ENCODE measurements around the gene IL6R. TPM values are rescaled to one million over a fixed set of nuclear protein-coding genes. Genes with fewer than 3 reads are reported as not detected.
A peak's percentile ranks its signal among the peaks of the same experiment; 100 is the strongest.

The IL6R gene
- total RNA-seq, 2 experiments from 2014 or later, result 9.1 to 9.3 TPM

DNA sequence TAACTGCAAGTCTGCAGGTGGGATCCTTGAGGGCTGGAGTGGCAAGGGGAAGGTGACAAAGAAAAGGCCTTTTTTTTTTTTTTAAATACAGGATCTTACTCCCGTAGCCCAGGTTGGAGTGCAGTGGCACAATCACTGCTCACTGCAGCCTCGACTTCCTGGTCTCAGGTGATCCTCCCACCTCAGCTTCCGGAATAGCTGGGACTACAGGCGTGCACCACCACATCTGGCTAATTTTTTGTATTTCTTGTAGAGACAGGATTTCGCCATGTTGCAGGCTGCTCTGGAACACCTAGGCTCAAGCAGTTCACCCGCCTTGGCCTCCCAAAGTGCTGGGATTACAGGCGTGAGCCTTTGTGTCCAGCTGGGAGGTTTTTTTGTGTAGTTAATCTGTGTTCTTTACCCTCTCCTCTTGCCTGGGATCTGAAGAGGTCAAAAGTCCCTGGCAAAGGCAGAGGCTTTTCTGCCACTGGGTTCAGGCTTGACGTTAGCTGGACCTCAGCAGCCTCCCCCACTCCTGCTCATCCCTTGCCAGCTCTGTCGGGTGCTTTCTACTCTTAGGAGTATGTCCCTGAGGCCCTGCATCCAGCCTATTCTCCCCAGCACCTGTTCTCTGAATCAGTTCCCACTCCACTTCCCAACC is 5.2 kb downstream of the IL6R start:
- peaks cover 2% of the 10 kb centered on the region for H3K27me3 Mint-ChIP-seq
- no peaks in the 10 kb centered on the region for H3K9me3 Mint-ChIP-seq
- POLR2A ChIA-PET, result interaction anchor here (0.6 kb wide), 1 partner anchor 41 kb away, joined by 4 read pairs; no protein-coding TSS in a partner anchor
- H3K27ac Mint-ChIP-seq, result peak overlapping the region; percentile 64
- CTCF ChIA-PET, result interaction anchor here (0.8 to 2.6 kb wide), 4 partner anchors 9 to 61 kb away, joined by 4 to 6 read pairs (median 4); no protein-coding TSS in a partner anchor
- H3K4me1 Mint-ChIP-seq, result peaks cover 59% of the 10 kb centered on the region
- peak; percentile 20 for DNase-seq
- H3K4me3 Mint-ChIP-seq, result no peak overlapping the region
- H3K36me3 Mint-ChIP-seq (ENCODE audit: low read depth), result peaks cover 1% of the 10 kb centered on the region

DNA sequence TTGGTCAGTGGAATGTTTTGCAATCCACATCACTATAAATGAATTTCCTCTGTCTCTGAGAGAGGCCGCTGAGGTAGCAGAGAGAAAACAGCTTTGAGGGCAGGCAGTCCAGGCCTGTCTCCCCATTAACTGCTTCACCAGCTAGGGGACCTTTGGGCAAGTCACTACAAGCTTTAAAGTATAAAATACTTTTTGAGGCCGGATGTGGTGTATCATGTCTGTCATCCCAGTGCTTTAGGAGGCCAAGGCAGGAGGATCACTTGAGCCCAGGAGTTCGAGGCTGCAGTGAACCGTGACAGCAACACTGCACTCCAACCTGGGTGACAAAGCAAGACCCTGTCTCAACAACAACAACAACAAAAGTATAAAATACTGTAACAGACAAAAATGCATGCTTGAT is 6.4 kb downstream of the IL6R start:
- DNase-seq, result no peak
- ChIA-PET CTCF (interaction anchor here (0.7 to 2.6 kb wide), 3 partner anchors 9 to 89 kb away, joined by 3 to 6 read pairs (median 5); no protein-coding TSS in a partner anchor), POLR2A (no interaction called here)
- Mint-ChIP-seq H3K4me1 (peaks cover 53% of the 10 kb centered on the region), H3K9me3 (no peaks in the 10 kb centered on the region), H3K27ac (no peak overlapping the region), H3K4me3 (no peak overlapping the region), H3K36me3 (ENCODE audit: low read depth) (peaks cover 1% of the 10 kb centered on the region), H3K27me3 (no peaks in the 10 kb centered on the region)

DNA sequence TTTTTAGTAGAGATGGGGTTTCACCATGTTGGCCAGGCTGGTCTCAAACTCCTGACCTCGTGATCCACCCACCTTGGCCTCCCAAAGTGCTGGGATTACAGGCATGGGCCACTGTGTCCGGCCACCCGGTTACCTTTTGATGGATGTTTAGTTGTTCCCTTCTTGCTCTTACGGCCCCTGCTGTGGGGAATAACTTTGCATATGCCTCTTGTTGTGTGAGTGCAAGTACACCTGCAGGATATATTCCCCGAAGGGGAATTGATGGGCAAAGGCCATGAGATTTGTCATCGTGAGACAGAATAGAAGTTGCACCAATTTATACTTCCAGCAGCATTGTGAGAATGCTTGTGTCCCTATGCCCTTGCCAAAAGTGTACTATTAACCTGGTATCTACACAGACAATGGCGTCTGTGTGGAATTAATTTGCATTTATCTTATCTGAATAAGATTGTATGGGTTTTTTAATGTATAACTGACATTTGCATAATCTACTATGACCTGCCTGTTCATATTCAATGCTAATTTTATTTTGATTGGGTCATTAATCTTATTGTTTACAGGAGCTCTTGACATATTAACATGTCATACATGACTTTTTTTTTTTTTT is 8.1 kb downstream of the IL6R start:
- ChIA-PET POLR2A (no interaction called here), CTCF (interaction anchor here (0.6 kb wide), 1 partner anchor 28 kb away, joined by 3 read pairs; no protein-coding TSS in a partner anchor)
- Mint-ChIP-seq H3K4me1 (peaks cover 39% of the 10 kb centered on the region), H3K9me3 (no peaks in the 10 kb centered on the region), H3K27ac (no peak overlapping the region), H3K36me3 (ENCODE audit: low read depth) (peaks cover 1% of the 10 kb centered on the region), H3K4me3 (no peak overlapping the region), H3K27me3 (no peaks in the 10 kb centered on the region)
- no peak for DNase-seq

DNA sequence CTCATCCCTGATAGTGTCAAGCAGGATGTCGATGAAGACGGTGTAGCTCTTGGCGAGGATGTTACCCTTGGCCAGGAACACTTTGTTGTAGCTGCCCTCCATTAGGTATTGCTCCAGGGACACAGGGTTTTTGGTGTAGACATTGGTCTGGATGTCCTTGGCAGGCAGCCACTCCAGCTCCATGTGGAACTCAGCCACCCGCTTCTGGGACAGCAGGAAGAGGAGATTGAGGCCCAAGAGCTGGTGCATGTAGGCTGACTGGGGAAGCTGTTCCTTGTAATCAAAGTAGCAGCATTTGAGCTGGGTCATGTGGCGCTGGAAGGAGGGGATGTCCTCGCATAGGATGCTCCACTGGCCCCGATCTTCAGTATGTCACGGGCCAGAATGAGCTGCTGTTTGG is 9.5 kb downstream of the IL6R start:
- no peak for DNase-seq
- POLR2A ChIA-PET, result no interaction called here
- H3K27me3 Mint-ChIP-seq, result no peaks in the 10 kb centered on the region

DNA sequence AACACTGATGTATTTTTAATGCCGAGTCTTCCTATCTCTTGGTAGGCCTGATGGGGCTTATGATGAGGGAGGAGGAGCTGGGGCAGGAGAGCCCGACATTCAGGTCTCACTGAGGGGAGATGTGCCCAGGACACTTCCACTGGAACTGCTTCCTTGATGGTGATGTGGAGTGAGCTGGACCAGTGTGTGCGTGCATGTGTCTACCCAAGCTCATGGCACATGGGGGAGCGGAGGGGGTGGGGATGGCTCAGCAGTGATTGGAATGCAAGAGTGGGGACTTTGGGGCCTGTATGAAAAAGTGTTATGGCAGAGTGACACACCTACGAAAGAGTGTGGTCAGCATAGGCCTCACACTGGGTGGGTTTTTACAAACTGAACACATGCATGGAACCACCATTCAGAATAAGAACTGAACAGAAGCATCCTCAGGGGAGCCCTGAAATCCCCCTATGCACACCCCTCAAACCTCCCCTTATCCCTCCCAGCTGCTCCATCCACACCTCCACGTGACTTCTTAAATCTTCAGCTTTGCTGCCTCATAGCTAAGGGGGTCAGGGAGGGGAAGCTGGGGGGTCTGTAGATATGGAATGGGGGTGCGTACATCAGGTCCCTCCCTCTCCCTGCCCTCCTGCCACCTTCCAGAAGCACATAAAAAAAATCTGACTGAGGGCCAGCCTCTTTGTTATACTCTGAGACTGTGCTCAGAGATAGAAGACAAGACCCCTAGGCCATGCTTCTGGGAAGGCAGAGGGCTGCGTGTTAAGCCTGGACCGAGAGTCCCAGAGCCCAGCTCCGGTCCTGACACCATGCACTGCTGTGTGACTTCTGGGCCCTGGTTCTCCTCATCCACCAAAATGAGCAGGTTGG is 11.6 kb downstream of the IL6R start:
- no peaks in the 10 kb centered on the region for H3K36me3 Mint-ChIP-seq (ENCODE audit: low read depth)
- no peaks in the 10 kb centered on the region for H3K9me3 Mint-ChIP-seq
- ChIA-PET CTCF (interaction anchor here (0.6 to 1.2 kb wide), 3 partner anchors 10 to 39 kb away, joined by 3 to 4 read pairs (median 3); no protein-coding TSS in a partner anchor), POLR2A (interaction anchor here (0.6 kb wide), 1 partner anchor 38 kb away, joined by 3 read pairs; no protein-coding TSS in a partner anchor)
- H3K27me3 Mint-ChIP-seq, result no peaks in the 10 kb centered on the region
- no peak overlapping the region for H3K4me3 Mint-ChIP-seq
- no peak overlapping the region for H3K27ac Mint-ChIP-seq
- peaks cover 39% of the 10 kb centered on the region for H3K4me1 Mint-ChIP-seq
- no peak for DNase-seq

More for the DNA sequence above, 9.5 kb downstream of the IL6R start:
- peaks cover 41% of the 10 kb centered on the region for H3K4me1 Mint-ChIP-seq
- H3K36me3 Mint-ChIP-seq (ENCODE audit: low read depth), result peaks cover 1% of the 10 kb centered on the region
- CTCF ChIA-PET, result interaction anchor here (0.6 to 1.9 kb wide), 5 partner anchors 9 to 205 kb away, joined by 3 to 6 read pairs (median 3); partner anchors contain the start of gene IL6R
- H3K9me3 Mint-ChIP-seq, result no peaks in the 10 kb centered on the region
- H3K27ac Mint-ChIP-seq, result no peak overlapping the region
- H3K4me3 Mint-ChIP-seq, result no peak overlapping the region

DNA sequence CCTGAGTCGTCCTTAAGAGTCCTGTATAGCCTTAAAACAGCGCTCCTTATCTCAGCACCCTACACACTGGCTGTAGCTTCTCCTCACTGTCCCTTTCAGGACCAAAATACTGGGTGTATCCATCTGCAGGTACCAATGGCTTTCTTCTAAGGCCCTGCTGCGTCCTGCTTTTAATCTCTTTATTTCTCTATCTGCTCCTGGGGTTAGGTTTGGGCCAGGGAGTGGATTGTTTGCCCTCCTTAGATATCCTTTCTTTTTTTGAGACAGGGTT is 12.1 kb downstream of the IL6R start:
- Mint-ChIP-seq H3K4me1 (peaks cover 41% of the 10 kb centered on the region), H3K36me3 (ENCODE audit: low read depth) (no peaks in the 10 kb centered on the region)

DNA sequence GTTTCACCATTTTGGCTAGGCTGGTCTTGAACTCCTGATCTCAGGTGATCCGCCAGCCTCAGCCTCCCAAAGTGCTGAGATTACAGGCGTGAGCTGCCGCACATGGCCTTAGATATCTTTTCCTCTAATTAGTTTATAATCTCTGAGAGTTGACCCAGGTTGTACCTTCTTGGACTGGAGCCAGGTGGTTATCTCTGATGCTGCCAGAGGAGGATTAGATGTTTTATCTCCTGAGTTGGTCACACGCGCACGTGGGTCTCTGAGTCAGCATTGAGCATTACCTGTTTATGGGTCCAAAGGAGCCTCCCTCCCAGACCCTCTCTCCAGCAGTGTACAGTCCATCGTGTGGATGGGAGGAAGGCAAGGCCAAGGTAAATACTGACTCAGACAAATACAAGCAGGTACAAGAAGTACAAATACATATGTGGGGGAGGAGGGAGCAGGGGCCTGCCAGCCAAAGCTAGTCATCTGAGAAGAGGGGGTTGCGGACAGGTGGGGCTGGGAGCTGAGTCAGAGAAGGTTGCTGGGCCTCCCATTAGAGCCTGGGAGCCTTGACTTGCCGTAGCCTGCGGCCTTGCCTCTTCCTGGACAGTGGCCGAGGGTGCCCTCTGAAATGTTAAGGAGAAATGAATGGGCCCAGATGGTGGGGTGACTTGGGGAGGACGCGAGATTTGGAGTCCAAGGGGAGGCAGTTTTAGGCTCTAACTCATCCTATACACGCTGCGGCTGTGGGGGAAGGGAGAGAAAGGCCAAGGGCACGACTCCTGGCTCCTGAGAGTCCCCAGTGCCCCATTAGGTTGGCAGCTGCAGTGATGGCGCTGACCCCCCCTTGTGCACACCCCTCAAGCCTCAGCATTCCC is 13.1 kb downstream of the IL6R start:
- POLR2A ChIA-PET, result no interaction called here
- Mint-ChIP-seq H3K4me1 (peaks cover 42% of the 10 kb centered on the region), H3K36me3 (ENCODE audit: low read depth) (no peaks in the 10 kb centered on the region)

More for the DNA sequence above, 12.1 kb downstream of the IL6R start:
- Mint-ChIP-seq H3K27me3 (no peaks in the 10 kb centered on the region), H3K4me3 (no peak overlapping the region), H3K27ac (no peak overlapping the region), H3K9me3 (no peaks in the 10 kb centered on the region)
- DNase-seq, result no peak
- CTCF ChIA-PET, result no interaction called here
- POLR2A ChIA-PET, result no interaction called here

DNA sequence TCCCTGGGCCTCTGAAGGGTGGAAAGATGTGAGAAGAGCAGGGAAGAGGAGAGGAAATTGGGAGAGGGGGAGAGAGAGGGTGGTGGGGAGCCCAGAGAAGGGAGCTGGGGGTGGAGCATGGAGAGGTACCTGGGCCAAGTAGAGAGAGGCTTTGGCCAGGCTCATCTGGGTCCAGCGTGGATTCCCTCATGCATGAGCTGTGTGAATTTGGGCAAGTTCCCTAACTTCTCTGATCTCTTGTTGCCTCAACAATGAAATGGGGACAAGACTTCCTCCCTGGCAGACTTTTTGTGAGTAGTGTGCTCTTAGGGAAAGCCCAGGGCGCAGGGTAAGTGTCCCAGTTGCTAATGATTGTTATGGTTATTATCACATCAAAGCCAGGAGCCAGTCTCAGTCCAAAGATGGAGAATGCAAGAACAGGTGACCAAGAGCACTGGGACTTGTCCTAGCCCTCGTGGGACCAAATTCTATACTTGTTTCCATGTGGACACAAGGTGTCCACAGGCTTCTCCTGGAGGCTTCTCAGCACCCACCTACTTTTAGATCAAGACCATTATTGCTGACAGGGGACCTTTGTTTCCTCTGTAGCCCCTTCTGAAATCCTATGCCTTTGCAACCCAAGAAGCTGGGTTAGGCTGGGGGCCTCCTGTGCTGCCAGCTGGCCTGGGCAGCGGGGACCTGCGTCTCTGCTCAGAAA is 13.9 kb downstream of the IL6R start:
- H3K36me3 Mint-ChIP-seq (ENCODE audit: low read depth), result no peaks in the 10 kb centered on the region
- no peaks in the 10 kb centered on the region for H3K9me3 Mint-ChIP-seq
- H3K27me3 Mint-ChIP-seq, result no peaks in the 10 kb centered on the region
- no peak overlapping the region for H3K4me3 Mint-ChIP-seq
- H3K4me1 Mint-ChIP-seq, result peaks cover 45% of the 10 kb centered on the region
- POLR2A ChIA-PET, result interaction anchor here (0.5 kb wide), 1 partner anchor 13 kb away, joined by 4 read pairs; no protein-coding TSS in a partner anchor
- peak overlapping the region; percentile 86 for H3K27ac Mint-ChIP-seq
- CTCF ChIA-PET, result interaction anchor here (0.5 to 1.4 kb wide), 9 partner anchors 9 to 220 kb away, joined by 3 to 6 read pairs (median 4); partner anchors contain the start of gene HAX1
- no peak for DNase-seq

More for the DNA sequence above, 13.1 kb downstream of the IL6R start:
- no peak overlapping the region for H3K4me3 Mint-ChIP-seq
- no peak for DNase-seq
- H3K27me3 Mint-ChIP-seq, result no peaks in the 10 kb centered on the region
- CTCF ChIA-PET, result interaction anchor here (1.2 kb wide), 1 partner anchor 9 kb away, joined by 5 read pairs; no protein-coding TSS in a partner anchor
- peak overlapping the region; percentile 86 for H3K27ac Mint-ChIP-seq
- no peaks in the 10 kb centered on the region for H3K9me3 Mint-ChIP-seq

DNA sequence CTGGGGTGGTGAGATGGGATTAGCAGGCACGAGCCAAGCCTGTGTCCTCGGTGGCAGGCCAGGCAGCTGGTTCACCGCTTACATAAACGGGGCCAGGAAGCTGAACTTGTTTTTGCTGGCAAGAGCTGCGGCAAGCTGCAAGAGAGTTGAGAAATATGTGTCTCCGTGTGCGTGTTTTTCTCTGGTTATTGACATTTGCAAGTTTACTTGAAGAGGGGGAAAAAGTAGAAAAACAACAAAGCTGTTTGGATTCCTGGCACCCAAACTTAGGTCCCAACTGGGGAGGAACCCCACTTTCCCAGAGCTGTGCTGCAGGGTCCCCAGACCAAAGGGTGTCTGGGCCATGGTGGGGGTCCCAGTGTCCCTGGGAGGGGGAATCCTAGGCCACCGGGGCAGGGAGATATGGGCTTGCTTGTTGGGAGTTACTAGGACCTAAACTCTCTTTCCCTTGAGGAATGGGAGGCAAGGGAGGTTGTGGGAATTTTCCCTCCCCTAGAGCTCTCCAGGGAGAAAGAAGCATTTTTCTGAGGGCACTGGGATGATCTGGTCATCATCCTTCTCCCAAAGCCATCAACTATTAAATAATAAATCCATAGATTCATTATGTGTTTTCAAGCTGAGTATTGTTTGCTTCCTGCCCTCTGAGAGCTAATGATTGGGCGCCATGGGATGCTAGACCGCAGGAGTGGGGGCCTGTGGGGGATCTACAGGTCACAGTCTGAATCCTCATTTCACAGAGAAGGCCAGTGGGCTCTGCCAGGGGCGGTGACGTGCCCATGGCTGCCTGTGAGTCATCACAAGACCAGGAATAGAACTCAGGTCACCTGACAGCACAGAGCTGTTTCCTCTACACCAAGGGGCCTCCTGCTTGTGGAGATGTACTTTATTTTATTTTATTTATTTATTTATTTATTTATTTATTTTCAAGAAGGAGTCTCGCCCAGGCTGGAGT is 14.8 kb downstream of the IL6R start:
- CTCF ChIA-PET, result interaction anchor here (0.5 to 1.6 kb wide), 15 partner anchors 9 to 221 kb away, joined by 3 to 6 read pairs (median 4); partner anchors contain the start of gene HAX1

DNA sequence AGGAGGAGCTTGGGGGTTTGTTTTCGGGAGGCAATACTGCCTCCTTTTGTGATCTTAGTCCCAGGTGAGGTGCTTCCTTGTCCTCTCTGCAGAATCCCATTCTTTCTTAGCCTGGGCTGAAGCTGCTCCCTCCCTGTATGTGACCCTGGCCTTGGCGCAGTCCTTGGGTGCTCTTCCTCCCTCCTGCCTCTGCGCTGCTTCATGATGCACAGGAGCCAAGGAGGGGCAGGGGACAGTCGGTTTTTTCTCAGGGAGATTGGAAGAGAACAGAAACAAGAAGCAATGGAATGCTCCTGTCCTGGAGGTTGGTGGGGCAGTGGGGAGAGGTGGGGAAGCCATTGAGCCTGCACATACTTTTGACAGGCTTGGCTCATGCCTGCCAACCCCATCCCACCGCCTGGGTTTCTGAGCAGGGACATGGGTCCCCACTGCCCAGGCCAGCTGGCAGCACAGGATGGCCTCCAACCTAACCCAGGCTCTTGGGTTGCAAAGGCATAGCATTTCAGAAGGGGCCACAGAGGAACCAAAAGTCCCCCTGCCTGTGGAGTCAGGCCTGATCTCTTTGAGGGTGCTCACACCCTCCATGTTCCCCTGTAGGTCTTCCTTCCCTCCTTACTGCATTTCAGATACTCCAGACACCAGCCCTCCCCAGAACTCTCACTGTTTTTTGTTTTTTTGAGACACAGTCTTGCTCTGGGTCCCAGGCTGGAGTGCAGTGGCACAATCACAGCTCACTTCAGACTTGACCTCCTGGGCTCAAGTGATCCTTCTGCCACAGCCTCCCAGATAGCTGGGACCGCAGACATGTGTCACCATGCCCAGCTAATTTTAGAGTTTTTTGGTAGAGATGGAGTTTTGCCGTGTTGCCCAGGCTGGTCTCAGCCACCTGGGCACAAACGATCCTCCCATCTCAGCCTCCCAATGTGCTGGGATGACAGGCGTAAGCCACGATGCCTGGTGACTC is 16.1 kb downstream of the IL6R start:
- DNase-seq, result no peak
- Mint-ChIP-seq H3K27ac (peak overlapping the region; percentile 73), H3K4me3 (no peak overlapping the region), H3K9me3 (no peaks in the 10 kb centered on the region), H3K4me1 (peaks cover 49% of the 10 kb centered on the region), H3K27me3 (no peaks in the 10 kb centered on the region), H3K36me3 (ENCODE audit: low read depth) (no peaks in the 10 kb centered on the region)
- ChIA-PET CTCF (interaction anchor here (0.6 to 1.6 kb wide), 5 partner anchors 9 to 97 kb away, joined by 3 to 6 read pairs (median 3); no protein-coding TSS in a partner anchor), POLR2A (no interaction called here)

More for the DNA sequence above, 14.8 kb downstream of the IL6R start:
- H3K9me3 Mint-ChIP-seq, result no peaks in the 10 kb centered on the region
- DNase-seq, result peak; percentile 50
- POLR2A ChIA-PET, result interaction anchor here (0.5 to 0.6 kb wide), 2 partner anchors 13 to 215 kb away, joined by 3 to 4 read pairs; no protein-coding TSS in a partner anchor
- H3K4me3 Mint-ChIP-seq, result peak overlapping the region; percentile 3
- H3K36me3 Mint-ChIP-seq (ENCODE audit: low read depth), result no peaks in the 10 kb centered on the region
- peak overlapping the region; percentile 86 for H3K27ac Mint-ChIP-seq
- H3K4me1 Mint-ChIP-seq, result peaks cover 45% of the 10 kb centered on the region
- H3K27me3 Mint-ChIP-seq, result no peaks in the 10 kb centered on the region
